ENCODE measurements around the gene DSCAM.

The DSCAM gene

GRCh38 chr21:40254540-40255465 lies 592.2 kb downstream of the DSCAM start:
- no peak for DNase-seq (ENCODE audit: low read depth in 2 of 2, low spot score in 1 of 2)

GRCh38 chr21:40253112-40253511 lies 593.8 kb downstream of the DSCAM start:
- DNase-seq (ENCODE audit: low read depth in 2 of 2, low spot score in 1 of 2) = no peak

GRCh38 chr21:40250514-40251294 lies 596.3 kb downstream of the DSCAM start:
- DNase-seq (ENCODE audit: low read depth in 2 of 2, low spot score in 1 of 2) = no peak

GRCh38 chr21:40244981-40245380 lies 602.0 kb downstream of the DSCAM start:
- no peak for DNase-seq (ENCODE audit: low read depth in 2 of 2, low spot score in 1 of 2)

- DNase-seq (ENCODE audit: low read depth in 2 of 2, low spot score in 1 of 2) = no peak
These were observed 603.3 kb downstream of the DSCAM start for GRCh38 chr21:40243685-40244084.

GRCh38 chr21:40242586-40243265 lies 604.2 kb downstream of the DSCAM start:
- no peak for DNase-seq (ENCODE audit: low read depth in 2 of 2, low spot score in 1 of 2)

GRCh38 chr21:40235528-40235927 lies 611.4 kb downstream of the DSCAM start:
- DNase-seq (ENCODE audit: low read depth in 2 of 2, low spot score in 1 of 2) = no peak

- no peak for DNase-seq (ENCODE audit: low read depth in 2 of 2, low spot score in 1 of 2)
These were observed 615.0 kb downstream of the DSCAM start for GRCh38 chr21:40231979-40232378.

GRCh38 chr21:40227096-40227495 lies 619.9 kb downstream of the DSCAM start:
- DNase-seq (ENCODE audit: low read depth in 2 of 2, low spot score in 1 of 2) = no peak

GRCh38 chr21:40215941-40216340 lies 631.0 kb downstream of the DSCAM start:
- no peak for DNase-seq (ENCODE audit: low read depth in 2 of 2, low spot score in 1 of 2)

GRCh38 chr21:40210251-40210650 lies 636.7 kb downstream of the DSCAM start:
- no peak for DNase-seq (ENCODE audit: low read depth in 2 of 2, low spot score in 1 of 2)

GRCh38 chr21:40208948-40209345 lies 638.0 kb downstream of the DSCAM start:
- DNase-seq (ENCODE audit: low read depth in 2 of 2, low spot score in 1 of 2) = no peak

- no peak for DNase-seq (ENCODE audit: low read depth in 2 of 2, low spot score in 1 of 2)
These were observed 638.6 kb downstream of the DSCAM start for GRCh38 chr21:40208206-40208947.

- no peak for DNase-seq (ENCODE audit: low read depth in 2 of 2, low spot score in 1 of 2)
These were observed 646.0 kb downstream of the DSCAM start for GRCh38 chr21:40200946-40201345.

- no peak for DNase-seq (ENCODE audit: low read depth in 2 of 2, low spot score in 1 of 2)
These were observed 646.8 kb downstream of the DSCAM start for GRCh38 chr21:40200126-40200525.

- no peak for DNase-seq (ENCODE audit: low read depth in 2 of 2, low spot score in 1 of 2)
These were observed 652.6 kb downstream of the DSCAM start for GRCh38 chr21:40194185-40194980.

- no peak for DNase-seq (ENCODE audit: low read depth in 2 of 2, low spot score in 1 of 2)
These were observed 655.3 kb downstream of the DSCAM start for GRCh38 chr21:40191616-40192015.

GRCh38 chr21:40191196-40191595 lies 655.8 kb downstream of the DSCAM start:
- no peak for DNase-seq (ENCODE audit: low read depth in 2 of 2, low spot score in 1 of 2)

- DNase-seq (ENCODE audit: low read depth in 2 of 2, low spot score in 1 of 2) = no peak
These were observed 658.9 kb downstream of the DSCAM start for GRCh38 chr21:40187946-40188654.

All from stimulated activated CD8-positive, alpha-beta memory T cell treated with anti-CD3 and anti-CD28 coated beads, Interleukin-4, amount 100 ng/mL, for 1 hour (primary cell).